GM23338 (cell line): ENCODE results near the gene EEA1.

Source experiments
- CTCF ChIP-seq, 2 experiments: fragments of 200-600 bp in 1 of 2; sonication (generic) in 1 of 2; conservative IDR thresholded peaks; 2 replicates each; pipeline versions ENCODE4 v1.5.1 to v1.6.1; 2016 to 2017; ENCODE audit warnings: antibody characterized with exemption in 2 of 2, low read depth in 2 of 2, mild to moderate bottlenecking in 2 of 2, moderate library complexity in 1 of 2
- ETS1 ChIP-seq: IDR thresholded peaks from 2 replicates; pipeline ENCODE4 v1.6.1; 2016; ENCODE audit warnings: antibody characterized with exemption
- EZH2 ChIP-seq: fragments of 200-600 bp; sonication (generic); IDR thresholded peaks from one replicate; pipeline ENCODE4 v1.8.0; 2017; ENCODE audit warnings: antibody characterized with exemption, mild to moderate bottlenecking, low read depth; ENCODE audit not compliant: unreplicated experiment
- EZH2phosphoT487 ChIP-seq: fragments of 200-600 bp; sonication (generic); IDR thresholded peaks from one replicate; pipeline ENCODE4 v1.8.1; 2018; ENCODE audit warnings: antibody characterized with exemption; ENCODE audit not compliant: unreplicated experiment
- POLR2AphosphoS5 ChIP-seq: IDR thresholded peaks from 2 replicates; pipeline ENCODE4 v1.6.1; 2016; ENCODE audit warnings: antibody characterized with exemption, low read depth
- REST ChIP-seq: IDR thresholded peaks from one replicate; pipeline ENCODE4 v1.6.1; 2018; ENCODE audit warnings: antibody characterized with exemption; ENCODE audit not compliant: unreplicated experiment
- STAT1 ChIP-seq: IDR thresholded peaks from one replicate; pipeline ENCODE4 v1.6.1; 2016; ENCODE audit warnings: antibody characterized with exemption; ENCODE audit not compliant: unreplicated experiment
- ZNF462 ChIP-seq: fragments of 250-450 bp; sonication (Bioruptor Pico); IDR thresholded peaks from 2 replicates; pipeline ENCODE4 v1.5.0; 2020; ENCODE audit warnings: mild to moderate bottlenecking, moderate library complexity

GRCh38 chr12:92911339-92911738 is 17.8 kb downstream of the EEA1 start:
- TF ChIP-seq EZH2phosphoT487 (no peak), CTCF (conservative IDR thresholded peaks at IDR 0.05; ENCODE audit: low read depth in 2 of 2) (no peak), EZH2 (no peak), POLR2AphosphoS5 (no peak), REST (no peak), ETS1 (no peak), STAT1 (no peak), ZNF462 (CRISPR knock-in tag) (no peak)
